K562 (cell line): ENCODE results near the gene STING1. TPM values are rescaled to one million over a fixed set of nuclear protein-coding genes. Genes with fewer than 3 reads are reported as not detected.

Experiments used
- ADNP ChIP-seq: fragments of 200-800 bp; sonication (Bioruptor generic); IDR thresholded peaks from 2 replicates; pipeline ENCODE4 v1.6.1; 2016; ENCODE audit warnings: missing genetic modification characterization, missing compliant biosample characterization
- CAMTA2 ChIP-seq: fragments of 250-450 bp; sonication (Bioruptor Pico); conservative IDR thresholded peaks from 2 replicates; pipeline ENCODE4 v1.5.1; 2022
- EHMT2 ChIP-seq: fragments of 450-650 bp; IDR thresholded peaks from 2 replicates; pipeline ENCODE4 v1.6.1; 2018; ENCODE audit warnings: antibody characterized with exemption
- ETS2 ChIP-seq: IDR thresholded peaks from 2 replicates; pipeline ENCODE4 v1.6.1; 2016; ENCODE audit warnings: borderline replicate concordance, missing genetic modification characterization, mild to moderate bottlenecking, moderate library complexity, missing compliant biosample characterization; ENCODE audit not compliant: poor library complexity, severe bottlenecking
- EWSR1 ChIP-seq: fragments of 450-650 bp; IDR thresholded peaks from 2 replicates; pipeline ENCODE4 v1.6.1; 2018; ENCODE audit warnings: borderline replicate concordance, mild to moderate bottlenecking, low read depth, moderate library complexity; ENCODE audit not compliant: partially characterized antibody
- FOXK1 ChIP-seq: sonication (generic); formaldehyde crosslinking; IDR thresholded peaks from 2 replicates; pipeline ENCODE4 v1.8.0; 2022; ENCODE audit warnings: missing genetic modification reagents, mild to moderate bottlenecking, borderline replicate concordance
- GABPB2 ChIP-seq: fragments of 250-450 bp; sonication (Bioruptor Pico); conservative IDR thresholded peaks from 2 replicates; pipeline ENCODE4 v1.5.1; 2021; ENCODE audit warnings: mild to moderate bottlenecking
- GATAD2B ChIP-seq: fragments of 450-650 bp; IDR thresholded peaks from 2 replicates; pipeline ENCODE4 v1.6.1; 2017; ENCODE audit warnings: mild to moderate bottlenecking, borderline replicate concordance
- GTF2E2 ChIP-seq: fragments of 200-800 bp; sonication (Bioruptor generic); IDR thresholded peaks from 2 replicates; pipeline ENCODE4 v1.6.1; 2016; ENCODE audit warnings: missing genetic modification characterization, missing compliant biosample characterization
- IRF2 ChIP-seq: sonication (generic); formaldehyde crosslinking; IDR thresholded peaks from 2 replicates; pipeline ENCODE4 v1.8.1; 2022; ENCODE audit warnings: mild to moderate bottlenecking, missing genetic modification reagents
- KAT2B ChIP-seq: IDR thresholded peaks from one replicate; pipeline ENCODE4 v1.6.1; 2012; ENCODE audit warnings: low read depth, mild to moderate bottlenecking, control low read depth, inconsistent platforms, low read length, moderate library complexity
- KLF10 ChIP-seq: fragments of 250-450 bp; sonication (Bioruptor Pico); IDR thresholded peaks from 2 replicates; pipeline ENCODE4 v1.6.1; 2021; ENCODE audit warnings: matching md5 sums
- MYC ChIP-seq, 2 experiments: fragments of 250-450 bp in 1 of 2; sonication (Bioruptor Pico) in 1 of 2; IDR thresholded peaks; 2 replicates each; pipeline versions ENCODE4 v1.5.1 to v1.6.1; 2012 to 2021; ENCODE audit warnings: low read depth in 2 of 2, borderline replicate concordance in 1 of 2, improper control_type of control experiment in 1 of 2, low read length in 1 of 2, mild to moderate bottlenecking in 1 of 2, moderate library complexity in 1 of 2
- NBN ChIP-seq: fragments of 450-650 bp; IDR thresholded peaks from 2 replicates; pipeline ENCODE4 v1.6.1; 2016; ENCODE audit warnings: low read depth, mild to moderate bottlenecking
- SETDB1 ChIP-seq: IDR thresholded peaks from one replicate; pipeline ENCODE4 v1.6.1; 2012; ENCODE audit warnings: low read length, control low read depth, inconsistent platforms
- TEAD1 ChIP-seq, 2 experiments: fragments of 450-650 bp in 1 of 2; sonication (generic) in 1 of 2; formaldehyde crosslinking; IDR thresholded peaks; 2 replicates each; pipeline versions ENCODE4 v1.4.0 to v1.8.0; 2020 to 2022; ENCODE audit warnings: mild to moderate bottlenecking in 2 of 2, missing genetic modification reagents in 1 of 2
- TFAM ChIP-seq: fragments of 250-450 bp; sonication (Bioruptor Pico); conservative IDR thresholded peaks from 2 replicates; pipeline ENCODE4 v1.5.0; 2021; ENCODE audit warnings: mild to moderate bottlenecking, moderate library complexity
- ZNF431 ChIP-seq: sonication (generic); formaldehyde crosslinking; IDR thresholded peaks from 2 replicates; pipeline ENCODE4 v1.8.0; 2022; ENCODE audit warnings: mild to moderate bottlenecking, missing genetic modification reagents
- ZNF77 ChIP-seq: fragments of 250-450 bp; sonication (Bioruptor Pico); IDR thresholded peaks from 2 replicates; pipeline ENCODE4 v1.5.0; 2020
- polyA plus RNA-seq, 8 experiments: library from polyadenylated mRNA; depleted of rRNA in 4 of 8; stranded (reverse) in 5 of 8; unstranded in 3 of 8; fragments of >200 nt; fragmentation: Nextera tagmentation in 2 of 8; fragmentation: Illumina TruSeq in 1 of 8; extraction: Ambion mirVana in 2 of 8; extraction: Trizol in 1 of 8; gene quantifications; 2 replicates each; pipeline versions ENCODE4 v1.2.1 to v1.2.3, GENCODE V29; 2011 to 2014; ENCODE audit warnings: inconsistent platforms in 1 of 8, missing spikeins in 1 of 8
- total RNA-seq, 7 experiments: library from RNA; depleted of rRNA in 6 of 7; stranded (reverse); fragments of >200 nt in 6 of 7; fragmentation: Illumina TruSeq in 2 of 7; extraction: Trizol in 2 of 7; gene quantifications; 2 replicates each; pipeline versions ENCODE4 v1.2.1 to v1.2.3, GENCODE V29; 2011 to 2021; ENCODE audit warnings: low replicate concordance in 1 of 7
- TF ChIP-seq, protein P1 (sequence below), 2 experiments: IDR thresholded peaks; 2 replicates each; pipeline ENCODE4 v1.6.1; 2012; ENCODE audit warnings: improper control_type of control experiment in 2 of 2, low read depth in 2 of 2, low read length in 2 of 2, borderline replicate concordance in 1 of 2
- TF ChIP-seq, protein P2 (sequence below): fragments of 250-450 bp; sonication (Bioruptor Pico); IDR thresholded peaks from 2 replicates; pipeline ENCODE4 v1.8.0; 2022; ENCODE audit warnings: inconsistent platforms
- TF ChIP-seq, protein P3 (sequence below): fragments of 250-450 bp; sonication (Bioruptor Pico); IDR thresholded peaks from 2 replicates; pipeline ENCODE4 v1.4.0; 2020; ENCODE audit warnings: mild to moderate bottlenecking, moderate library complexity

The STING1 gene
- total and polyA plus RNA-seq, 9 of the 15 experiments (the other 6 are each of a cell fraction or from before 2014, with no cell fraction given): 20.8 to 69.1 (median 44.7) TPM

DNA sequence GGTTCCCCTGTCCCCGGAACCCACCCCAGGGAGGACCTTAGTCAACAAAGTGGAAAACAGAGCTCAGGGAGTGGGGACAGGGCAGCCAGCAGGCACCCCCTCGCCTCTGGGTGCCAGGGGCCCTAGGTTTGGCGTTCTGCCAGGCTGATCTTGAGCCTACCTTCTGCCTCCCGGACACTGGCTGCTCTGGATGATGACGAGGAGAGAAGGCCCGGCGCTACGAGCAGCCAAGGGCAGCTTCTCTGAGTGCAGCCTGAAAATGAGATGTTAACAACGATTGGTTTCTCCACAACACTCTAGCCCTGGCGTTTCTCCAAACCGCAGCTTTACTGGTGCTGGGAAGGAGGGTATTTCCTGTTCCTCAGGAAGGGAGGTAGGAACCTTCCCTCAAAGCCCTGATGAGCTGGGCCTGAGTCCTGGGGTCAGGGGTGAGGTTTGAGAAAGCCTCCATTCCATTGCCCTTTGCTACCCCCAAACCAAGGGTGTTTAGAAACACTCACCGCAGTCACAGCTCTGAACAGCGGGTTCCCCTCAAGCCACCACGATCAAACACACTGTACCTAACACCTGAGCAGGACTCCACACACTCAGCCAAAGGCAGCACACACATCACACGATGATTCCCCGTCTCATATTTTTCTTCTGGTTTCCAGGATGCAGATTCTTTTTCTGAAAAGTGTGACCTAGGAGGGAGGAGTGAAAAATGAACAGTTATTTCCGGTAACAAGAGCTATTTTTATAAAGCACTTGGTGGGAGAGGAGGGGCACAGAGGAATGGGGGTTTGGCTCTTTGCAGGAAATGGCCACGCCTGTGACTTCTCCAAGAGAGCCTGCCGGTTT lies at the start of gene STING1 (continued):
- TF ChIP-seq EWSR1 (no peak), KLF10 (CRISPR knock-in tag) (no peak), IRF2 (no peak), ZNF77 (CRISPR knock-in tag) (no peak), GTF2E2 (tag) (peak; percentile 51; the same call in 1 of the 2 replicates), FOXK1 (CRISPR knock-in tag) (peak; percentile 80; the same call in 1 of the 2 replicates), GATAD2B (no peak), ETS2 (tag) (no peak), GABPB2 (CRISPR knock-in tag) (no peak), NBN (no peak; the same call in none of the 2 replicates), SETDB1 (no peak), KAT2B (no peak), CAMTA2 (CRISPR knock-in tag) (no peak), TFAM (CRISPR knock-in tag) (no peak), TEAD1 (CRISPR knock-in tag; IDR thresholded peaks at IDR 0.05) (peak in 1 of 2 experiments; percentile 17; a peak in 1 of 4 replicates), EHMT2 (no peak; the same call in 1 of the 2 replicates), MYC (IDR thresholded peaks at IDR 0.05; ENCODE audit: low read depth, low read length) (no peak; the same call in 1 of the 2 replicates), MYC (CRISPR knock-in tag; IDR thresholded peaks at IDR 0.05; ENCODE audit: borderline replicate concordance, low read depth) (no peak), ZNF431 (CRISPR knock-in tag) (no peak), ADNP (no peak)
- TF ChIP-seq, protein P1, sequence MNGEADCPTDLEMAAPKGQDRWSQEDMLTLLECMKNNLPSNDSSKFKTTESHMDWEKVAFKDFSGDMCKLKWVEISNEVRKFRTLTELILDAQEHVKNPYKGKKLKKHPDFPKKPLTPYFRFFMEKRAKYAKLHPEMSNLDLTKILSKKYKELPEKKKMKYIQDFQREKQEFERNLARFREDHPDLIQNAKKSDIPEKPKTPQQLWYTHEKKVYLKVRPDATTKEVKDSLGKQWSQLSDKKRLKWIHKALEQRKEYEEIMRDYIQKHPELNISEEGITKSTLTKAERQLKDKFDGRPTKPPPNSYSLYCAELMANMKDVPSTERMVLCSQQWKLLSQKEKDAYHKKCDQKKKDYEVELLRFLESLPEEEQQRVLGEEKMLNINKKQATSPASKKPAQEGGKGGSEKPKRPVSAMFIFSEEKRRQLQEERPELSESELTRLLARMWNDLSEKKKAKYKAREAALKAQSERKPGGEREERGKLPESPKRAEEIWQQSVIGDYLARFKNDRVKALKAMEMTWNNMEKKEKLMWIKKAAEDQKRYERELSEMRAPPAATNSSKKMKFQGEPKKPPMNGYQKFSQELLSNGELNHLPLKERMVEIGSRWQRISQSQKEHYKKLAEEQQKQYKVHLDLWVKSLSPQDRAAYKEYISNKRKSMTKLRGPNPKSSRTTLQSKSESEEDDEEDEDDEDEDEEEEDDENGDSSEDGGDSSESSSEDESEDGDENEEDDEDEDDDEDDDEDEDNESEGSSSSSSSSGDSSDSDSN (IDR thresholded peaks at IDR 0.05; ENCODE audit: borderline replicate concordance in 1 of 2, low read depth in 2 of 2, low read length in 2 of 2): 0 out of 4 replicates have a peak, but pooled peaks of 1 of the 2 experiments have one; percentile 49
- TF ChIP-seq, protein P2, sequence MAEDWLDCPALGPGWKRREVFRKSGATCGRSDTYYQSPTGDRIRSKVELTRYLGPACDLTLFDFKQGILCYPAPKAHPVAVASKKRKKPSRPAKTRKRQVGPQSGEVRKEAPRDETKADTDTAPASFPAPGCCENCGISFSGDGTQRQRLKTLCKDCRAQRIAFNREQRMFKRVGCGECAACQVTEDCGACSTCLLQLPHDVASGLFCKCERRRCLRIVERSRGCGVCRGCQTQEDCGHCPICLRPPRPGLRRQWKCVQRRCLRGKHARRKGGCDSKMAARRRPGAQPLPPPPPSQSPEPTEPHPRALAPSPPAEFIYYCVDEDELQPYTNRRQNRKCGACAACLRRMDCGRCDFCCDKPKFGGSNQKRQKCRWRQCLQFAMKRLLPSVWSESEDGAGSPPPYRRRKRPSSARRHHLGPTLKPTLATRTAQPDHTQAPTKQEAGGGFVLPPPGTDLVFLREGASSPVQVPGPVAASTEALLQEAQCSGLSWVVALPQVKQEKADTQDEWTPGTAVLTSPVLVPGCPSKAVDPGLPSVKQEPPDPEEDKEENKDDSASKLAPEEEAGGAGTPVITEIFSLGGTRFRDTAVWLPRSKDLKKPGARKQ (CRISPR knock-in tag): no peak
- TF ChIP-seq, protein P3, sequence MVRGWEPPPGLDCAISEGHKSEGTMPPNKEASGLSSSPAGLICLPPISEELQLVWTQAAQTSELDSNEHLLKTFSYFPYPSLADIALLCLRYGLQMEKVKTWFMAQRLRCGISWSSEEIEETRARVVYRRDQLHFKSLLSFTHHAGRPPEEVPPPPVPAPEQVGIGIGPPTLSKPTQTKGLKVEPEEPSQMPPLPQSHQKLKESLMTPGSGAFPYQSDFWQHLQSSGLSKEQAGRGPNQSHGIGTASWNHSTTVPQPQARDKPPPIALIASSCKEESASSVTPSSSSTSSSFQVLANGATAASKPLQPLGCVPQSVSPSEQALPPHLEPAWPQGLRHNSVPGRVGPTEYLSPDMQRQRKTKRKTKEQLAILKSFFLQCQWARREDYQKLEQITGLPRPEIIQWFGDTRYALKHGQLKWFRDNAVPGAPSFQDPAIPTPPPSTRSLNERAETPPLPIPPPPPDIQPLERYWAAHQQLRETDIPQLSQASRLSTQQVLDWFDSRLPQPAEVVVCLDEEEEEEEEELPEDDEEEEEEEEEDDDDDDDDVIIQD (CRISPR knock-in tag): peak; percentile 83; the same call in 1 of the 2 replicates
